Naive thymus-derived CD8-positive, alpha-beta T cell (primary cell): ENCODE results near the gene PADI1. TPM values are rescaled to one million over a fixed set of nuclear protein-coding genes. Genes with fewer than 3 reads are reported as not detected.

ENCODE experiments used
- ATAC-seq, 2 donors: fragments of 150-1000 bp; cut with Tn5 transposase in 1 of 2; sonication (Bioruptor Pico), chemical (Tn5 transposase) in 1 of 2; 1 replicate in 1 of 2; 2 replicates in 1 of 2; pipeline ENCODE4 v1.10.0; 2021; ENCODE audit warnings: mild to moderate bottlenecking in 2 of 2, moderate library complexity in 2 of 2
- POLR2A ChIA-PET: fragments of 350-600 bp; sonication (Branson Sonifier 250); formaldehyde crosslinking; loops from one replicate; lab custom pipeline; 2021; ENCODE audit warnings: antibody characterized with exemption; lab: Charles Lee
- DNase-seq, 10 donors: peaks; one replicate each; pipeline versions ENCODE4 v3.0.0 to v3.0.0-alpha.2; 2020 to 2022
- H3K27ac Mint-ChIP-seq, 10 donors: one replicate each; pipeline ENCODE4 v1.8.0; 2020 to 2022; ENCODE audit warnings: mild to moderate bottlenecking in 10 of 10, mixed read lengths in 10 of 10, moderate library complexity in 4 of 10, inconsistent platforms in 1 of 10
- H3K27me3 Mint-ChIP-seq, 5 donors: one replicate each; pipeline ENCODE4 v1.8.0; 2021 to 2022; ENCODE audit warnings: mixed read lengths in 5 of 5
- H3K36me3 Mint-ChIP-seq, 3 donors: one replicate each; pipeline ENCODE4 v1.8.0; 2020 to 2022; ENCODE audit warnings: mixed read lengths in 3 of 3, mild to moderate bottlenecking in 2 of 3, inconsistent platforms in 1 of 3
- H3K4me1 Mint-ChIP-seq, 4 donors: one replicate each; pipeline ENCODE4 v1.8.0; 2021 to 2022; ENCODE audit warnings: mixed read lengths in 4 of 4
- H3K4me3 Mint-ChIP-seq, 10 donors: one replicate each; pipeline ENCODE4 v1.8.0; 2020 to 2022; ENCODE audit warnings: mild to moderate bottlenecking in 10 of 10, mixed read lengths in 10 of 10, moderate library complexity in 6 of 10, inconsistent platforms in 1 of 10
- H3K9me3 Mint-ChIP-seq, 9 donors: one replicate each; pipeline ENCODE4 v1.8.0; 2020 to 2022; ENCODE audit warnings: mixed read lengths in 9 of 9, mild to moderate bottlenecking in 3 of 9, inconsistent platforms in 1 of 9, moderate library complexity in 1 of 9
- polyA plus RNA-seq, 3 donors: library from polyadenylated mRNA; unstranded; fragments of 300-500 nt; fragmentation: Illumina TruSeq; gene quantifications; one replicate each; pipeline ENCODE4 v1.2.3, GENCODE V29; 2021
- total RNA-seq, 8 experiments: library from RNA in 2 of 8; stranded (reverse) in 2 of 8; gene quantifications; one replicate each; pipeline ENCODE4 v1.2.3 and lab custom pipeline; 2021 to 2026

The PADI1 gene
- total and polyA plus RNA-seq, 5 experiments from 2014 or later = not detected

DNA sequence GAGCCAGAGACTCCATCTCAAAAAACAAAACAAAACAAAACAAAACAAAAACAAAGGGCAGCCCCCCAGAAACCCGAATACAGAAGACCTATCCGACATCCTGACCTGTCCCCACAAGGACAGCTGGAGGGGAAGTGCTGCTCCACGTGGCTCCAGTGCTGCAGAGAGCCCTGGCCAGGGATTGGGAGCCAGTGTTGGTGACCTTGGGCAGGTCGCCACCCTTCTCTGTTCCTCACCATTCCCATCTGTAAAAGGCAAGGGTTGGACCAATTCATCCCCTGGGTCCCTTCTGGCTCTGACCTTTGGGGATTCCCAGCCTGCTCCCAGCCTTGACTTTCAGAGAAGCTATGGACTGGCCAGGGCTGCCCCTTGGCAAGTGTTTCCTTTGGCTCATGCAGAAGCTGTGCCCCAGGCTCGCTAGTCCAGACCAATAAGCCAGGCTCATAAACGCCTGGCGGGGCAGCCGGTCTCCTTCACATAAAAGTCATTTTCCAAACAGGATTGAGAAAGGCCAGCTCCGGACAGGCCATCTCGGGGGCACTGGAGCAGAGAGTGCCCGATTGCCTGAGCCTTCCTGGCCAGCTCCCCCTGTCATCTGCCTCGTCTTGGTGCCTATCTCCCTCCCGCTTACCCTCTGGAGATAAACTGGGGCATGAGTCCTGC, 20.0 kb upstream of the PADI1 start:
- Mint-ChIP-seq H3K9me3 (peaks cover 0 to 16% (median 7%) of the 10 kb centered on the region in 9 donors), H3K27ac (no peak overlapping the region), H3K4me3 (no peak overlapping the region), H3K4me1 (peaks cover 8 to 52% (median 45%) of the 10 kb centered on the region in 4 donors), H3K36me3 (peaks cover 0 to 5% (median 0%) of the 10 kb centered on the region in 3 donors), H3K27me3 (peaks cover 0 to 9% (median 0%) of the 10 kb centered on the region in 5 donors)
- DNase-seq = peak in 1 of 10 donors; percentile 10
- POLR2A ChIA-PET = interaction anchor here (1.0 kb wide), 1 partner anchor 21 kb away, joined by 3 read pairs; the partner anchor contains the start of gene PADI1
- ATAC-seq = no peak

DNA sequence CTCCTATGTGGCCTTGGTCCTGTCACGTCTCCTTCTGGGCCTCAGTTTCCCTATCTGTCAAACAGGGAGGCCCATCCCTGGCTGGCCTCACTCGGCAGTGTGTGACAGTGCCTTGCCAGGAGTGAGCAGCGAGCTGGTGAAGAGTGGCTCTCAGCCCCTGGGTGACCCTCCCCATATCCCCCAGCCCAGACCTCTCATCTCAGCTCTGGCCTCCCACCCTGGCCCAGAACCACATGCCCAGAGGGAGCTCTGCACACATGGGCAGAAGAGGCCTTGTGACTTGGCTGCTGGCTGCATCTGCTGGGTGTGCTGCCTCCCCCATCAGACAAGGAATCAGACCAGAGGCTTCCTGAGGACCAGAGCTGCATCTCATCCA, 19.5 kb upstream of the PADI1 start:
- peak in 1 of 10 donors; percentile 8 for DNase-seq
- Mint-ChIP-seq H3K36me3 (peaks cover 0 to 5% (median 0%) of the 10 kb centered on the region in 3 donors), H3K27ac (peak overlapping the region in 1 of 10 donors; percentile 19), H3K9me3 (peaks cover 0 to 16% (median 7%) of the 10 kb centered on the region in 9 donors), H3K27me3 (peaks cover 0 to 9% (median 0%) of the 10 kb centered on the region in 5 donors), H3K4me1 (peaks cover 8 to 48% (median 39%) of the 10 kb centered on the region in 4 donors), H3K4me3 (peak overlapping the region in 1 of 10 donors; percentile 74)
- ATAC-seq = no peak
- POLR2A ChIA-PET = no interaction called here

DNA sequence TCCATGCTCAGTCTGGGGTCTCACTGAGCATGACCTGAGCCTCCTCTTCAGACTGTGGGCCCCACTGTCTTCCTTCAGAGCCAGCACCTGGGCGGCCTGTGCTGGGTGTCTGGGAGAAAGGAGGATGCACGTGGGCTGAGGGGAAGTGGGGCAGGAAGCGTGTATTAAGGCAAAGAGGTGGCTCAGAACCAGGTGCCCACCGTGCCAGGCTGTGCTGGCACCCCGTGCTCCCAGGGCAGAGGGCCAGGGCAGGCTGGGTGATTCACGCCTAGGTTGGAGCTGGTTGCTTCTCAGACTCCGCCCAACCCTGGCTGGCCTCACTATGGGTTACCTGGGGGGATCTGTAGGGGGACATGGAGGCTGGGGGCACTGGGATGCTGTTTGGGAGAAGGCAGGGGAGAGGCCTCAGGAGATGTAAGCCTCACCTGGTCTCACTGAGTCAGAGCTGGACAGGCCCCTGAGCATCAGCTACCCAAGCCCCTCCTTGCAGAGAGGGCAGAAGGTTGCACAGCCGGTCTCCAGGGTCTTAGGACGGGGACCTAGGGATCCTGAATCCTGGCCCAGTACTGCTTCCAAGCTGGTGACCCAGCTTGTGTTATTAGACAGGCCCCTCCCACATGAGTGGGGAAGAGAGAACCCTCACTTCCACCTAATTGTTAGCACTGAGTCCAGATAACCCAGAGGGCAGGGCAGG, 18.6 kb upstream of the PADI1 start:
- POLR2A ChIA-PET = interaction anchor here (0.9 kb wide), 1 partner anchor 25 kb away, joined by 3 read pairs; no protein-coding TSS in a partner anchor
- Mint-ChIP-seq H3K27me3 (peaks cover 0 to 5% (median 0%) of the 10 kb centered on the region in 5 donors), H3K27ac (peak overlapping the region in 3 of 10 donors; percentile 19 to 71 (median 67)), H3K36me3 (peaks cover 0 to 5% (median 0%) of the 10 kb centered on the region in 3 donors), H3K4me1 (peaks cover 6 to 39% (median 31%) of the 10 kb centered on the region in 4 donors), H3K9me3 (peaks cover 0 to 16% (median 7%) of the 10 kb centered on the region in 9 donors), H3K4me3 (peak overlapping the region in 5 of 10 donors; percentile 8 to 74 (median 38))
- DNase-seq (peak in 1 of 10 donors; percentile 8), ATAC-seq (peak in 1 of 2 donors; percentile 50)

DNA sequence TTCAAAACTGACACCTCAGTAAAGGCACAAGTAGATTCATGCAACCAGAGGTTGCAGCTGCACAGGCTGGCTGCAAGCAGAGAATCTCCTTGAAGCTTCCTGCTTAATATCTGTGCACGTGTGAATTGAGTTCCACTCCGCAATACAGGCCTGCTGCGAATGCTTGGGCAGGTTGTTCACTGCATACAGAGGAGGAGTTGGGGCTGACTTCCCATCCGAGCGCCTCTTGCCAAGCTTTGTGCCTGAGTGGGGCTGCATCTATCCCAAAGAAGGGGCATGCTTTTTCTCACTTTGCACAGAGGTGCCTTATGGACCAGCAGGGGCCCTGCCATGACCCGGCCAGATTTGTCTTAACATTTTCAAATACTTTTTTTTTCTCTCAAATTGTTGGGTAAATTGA, 17.9 kb upstream of the PADI1 start:
- DNase-seq (peak in 1 of 10 donors; percentile 3), ATAC-seq (no peak)
- Mint-ChIP-seq H3K4me1 (peaks cover 5 to 36% (median 25%) of the 10 kb centered on the region in 4 donors), H3K27ac (no peak overlapping the region), H3K9me3 (peaks cover 0 to 16% (median 7%) of the 10 kb centered on the region in 9 donors), H3K27me3 (peaks cover 2 to 9% (median 5%) of the 10 kb centered on the region in 5 donors), H3K36me3 (peaks cover 0 to 5% (median 3%) of the 10 kb centered on the region in 3 donors), H3K4me3 (peak overlapping the region in 4 of 10 donors; percentile 24 to 53 (median 41))
- POLR2A ChIA-PET = interaction anchor here (0.9 kb wide), 1 partner anchor 24 kb away, joined by 3 read pairs; no protein-coding TSS in a partner anchor

DNA sequence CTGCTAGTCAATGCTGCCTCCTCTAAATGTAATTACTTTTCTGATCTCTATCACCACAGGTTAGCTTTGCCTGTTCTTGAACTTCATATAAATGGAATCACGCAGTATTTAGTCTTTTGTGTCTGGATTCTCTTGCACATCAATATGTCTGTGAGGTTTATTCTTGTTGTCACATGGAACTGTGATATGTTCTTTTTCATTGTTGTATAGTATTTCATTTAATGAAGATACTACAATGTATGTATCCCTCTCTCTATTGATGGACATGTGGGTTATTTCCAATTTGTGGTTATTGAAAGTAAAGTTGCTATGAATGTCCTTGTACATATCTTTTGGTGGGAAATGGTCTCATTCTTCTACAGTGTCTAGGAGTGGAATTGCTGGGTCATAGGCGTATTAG, 16.7 kb upstream of the PADI1 start:
- DNase-seq (no peak), ATAC-seq (no peak)
- no peak overlapping the region for H3K4me3 Mint-ChIP-seq
- peaks cover 5 to 36% (median 22%) of the 10 kb centered on the region in 4 donors for H3K4me1 Mint-ChIP-seq
- H3K27me3 Mint-ChIP-seq = peaks cover under 1 to 15% (median 6%) of the 10 kb centered on the region in 5 donors
- POLR2A ChIA-PET = no interaction called here
- H3K27ac Mint-ChIP-seq = no peak overlapping the region
- peaks cover 0 to 5% (median 3%) of the 10 kb centered on the region in 3 donors for H3K36me3 Mint-ChIP-seq
- peaks cover 0 to 16% (median 7%) of the 10 kb centered on the region in 9 donors for H3K9me3 Mint-ChIP-seq

DNA sequence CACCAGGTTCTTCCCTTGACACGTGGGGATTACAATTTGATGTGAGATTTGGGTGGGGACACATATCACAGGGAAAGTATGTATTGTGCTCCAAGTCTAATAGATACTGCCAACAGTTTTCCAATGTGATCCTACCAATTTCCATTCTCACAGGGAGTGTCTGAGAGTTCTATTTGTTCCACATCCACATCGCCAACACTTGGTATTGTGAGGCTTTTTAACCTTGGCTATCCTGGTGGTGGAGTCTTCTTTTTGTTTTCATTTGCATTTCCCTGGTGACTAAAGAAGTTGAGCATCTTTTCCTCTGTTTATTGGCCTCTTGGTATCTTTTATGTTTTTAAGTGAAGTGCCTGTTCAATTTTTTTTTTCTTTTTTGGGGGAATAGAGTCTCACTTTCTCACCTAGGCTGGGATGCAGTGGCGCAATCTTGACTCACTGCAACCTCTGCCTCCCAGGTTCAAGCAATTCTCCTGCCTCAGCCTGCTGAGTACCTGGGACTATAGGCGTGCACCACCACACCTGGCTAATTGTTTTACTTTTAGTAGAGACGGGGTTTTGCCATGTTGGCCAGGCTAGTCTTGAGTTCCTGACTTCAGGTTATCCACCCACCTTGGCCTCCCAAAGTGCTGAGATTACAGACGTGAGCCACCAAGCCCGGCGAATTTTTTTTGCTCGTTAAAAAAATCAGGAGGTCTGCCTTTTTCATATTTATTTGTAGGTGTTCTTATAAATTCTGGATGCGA, 15.9 kb upstream of the PADI1 start:
- Mint-ChIP-seq H3K27me3 (peaks cover 0 to 24% (median 12%) of the 10 kb centered on the region in 5 donors), H3K27ac (no peak overlapping the region), H3K9me3 (peaks cover 0 to 16% (median 7%) of the 10 kb centered on the region in 9 donors), H3K36me3 (peaks cover 0 to 5% (median 3%) of the 10 kb centered on the region in 3 donors), H3K4me3 (no peak overlapping the region), H3K4me1 (peaks cover 5 to 33% (median 22%) of the 10 kb centered on the region in 4 donors)
- POLR2A ChIA-PET = no interaction called here
- ATAC-seq (no peak), DNase-seq (no peak)

DNA sequence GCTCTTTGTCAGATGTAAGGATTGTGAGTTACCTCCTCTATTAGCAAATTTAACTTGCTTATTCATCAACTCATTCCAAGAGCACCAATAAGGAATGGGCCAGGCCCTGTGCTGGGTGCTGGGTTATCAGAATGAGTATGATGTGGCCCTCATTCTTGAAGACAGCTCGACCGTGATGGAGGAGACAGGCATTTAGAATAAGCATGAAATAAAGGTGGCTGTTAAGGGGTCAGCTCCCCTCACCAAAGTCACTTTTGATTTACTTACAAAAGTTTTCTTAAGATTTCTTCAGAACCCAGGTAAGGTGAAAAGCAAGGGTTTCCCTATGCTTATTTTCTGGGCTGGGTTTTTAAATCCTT, 15.3 kb upstream of the PADI1 start:
- Mint-ChIP-seq H3K36me3 (peaks cover 0 to 5% (median 3%) of the 10 kb centered on the region in 3 donors), H3K27me3 (peaks cover 3 to 29% (median 18%) of the 10 kb centered on the region in 5 donors), H3K4me1 (peaks cover 8 to 31% (median 22%) of the 10 kb centered on the region in 4 donors), H3K27ac (no peak overlapping the region), H3K9me3 (peaks cover 0 to 16% (median 7%) of the 10 kb centered on the region in 9 donors), H3K4me3 (no peak overlapping the region)
- no peak for ATAC-seq
- DNase-seq = no peak
- POLR2A ChIA-PET = no interaction called here

DNA sequence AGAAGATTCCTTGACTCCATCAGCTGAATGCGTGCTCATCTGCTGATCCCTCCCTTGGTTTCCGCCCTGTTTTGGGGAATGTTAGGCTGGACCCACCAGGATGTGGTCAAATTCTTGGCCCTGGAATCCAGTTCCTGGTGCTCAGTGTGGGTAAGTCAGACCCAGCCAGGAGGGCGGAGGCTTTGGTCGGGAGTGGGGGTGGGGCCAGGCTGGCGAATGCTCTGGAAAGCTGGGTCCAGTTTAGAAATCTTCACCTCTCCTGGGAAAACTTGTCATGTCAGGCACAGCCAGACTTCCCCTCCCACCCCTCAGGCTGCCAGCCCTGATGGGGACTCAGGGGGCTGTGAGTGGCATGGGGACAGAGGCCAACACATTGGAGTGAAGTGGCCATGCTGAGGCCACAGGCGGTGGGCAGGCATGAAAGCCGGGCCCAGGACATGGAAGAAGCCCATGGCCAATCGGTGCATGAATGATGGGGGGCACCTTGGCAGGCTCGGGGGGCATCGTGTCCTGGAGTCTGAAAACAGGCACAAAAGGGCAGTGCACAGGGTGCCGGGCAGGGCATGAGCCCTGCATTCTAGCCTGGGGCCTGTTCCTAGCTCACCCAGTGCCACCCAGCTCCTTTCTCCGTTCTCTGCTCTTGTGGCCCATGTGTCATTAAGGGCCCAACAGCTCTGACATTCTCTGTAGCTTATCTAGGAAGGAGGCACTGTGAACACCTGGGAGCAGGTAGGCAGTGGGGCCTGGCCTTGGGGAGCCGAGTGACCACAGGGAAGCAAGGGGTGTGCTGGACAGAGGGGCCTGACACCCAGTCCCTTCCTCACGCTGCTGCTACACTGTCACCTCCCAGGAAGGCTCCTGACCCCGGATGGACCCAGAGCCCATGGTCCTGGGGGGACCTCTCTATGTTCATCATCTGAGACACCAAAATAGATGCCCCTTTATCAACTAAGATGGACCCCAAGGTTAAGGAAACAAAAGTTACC, 14.6 kb upstream of the PADI1 start:
- Mint-ChIP-seq H3K36me3 (peaks cover 0 to 5% (median 3%) of the 10 kb centered on the region in 3 donors), H3K4me1 (peaks cover 8 to 31% (median 21%) of the 10 kb centered on the region in 4 donors), H3K27me3 (peaks cover 3 to 33% (median 21%) of the 10 kb centered on the region in 5 donors), H3K27ac (no peak overlapping the region), H3K4me3 (no peak overlapping the region), H3K9me3 (peaks cover 0 to 16% (median 7%) of the 10 kb centered on the region in 9 donors)
- peak in 1 of 10 donors; percentile 14 for DNase-seq
- no peak for ATAC-seq
- POLR2A ChIA-PET = no interaction called here

DNA sequence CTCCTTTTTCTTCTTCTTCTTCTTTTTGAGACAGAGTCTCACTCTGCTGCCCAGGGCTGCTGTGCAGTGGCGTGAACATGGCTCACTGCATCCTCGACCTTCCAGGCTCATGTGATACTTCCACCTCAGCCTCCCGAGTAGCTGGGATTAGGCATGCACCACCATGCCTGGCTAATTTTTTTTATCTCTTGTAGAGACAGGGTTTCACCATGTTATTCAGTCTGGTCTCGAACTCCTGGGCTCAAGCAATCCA, 13.0 kb upstream of the PADI1 start:
- POLR2A ChIA-PET = no interaction called here
- Mint-ChIP-seq H3K4me1 (peaks cover 2 to 14% (median 7%) of the 10 kb centered on the region in 4 donors), H3K27me3 (peaks cover 3 to 43% (median 21%) of the 10 kb centered on the region in 5 donors), H3K4me3 (no peak overlapping the region), H3K36me3 (peaks cover 0 to 5% (median 3%) of the 10 kb centered on the region in 3 donors), H3K27ac (peak overlapping the region in 2 of 10 donors; percentile 10 to 69), H3K9me3 (peaks cover 0 to 16% (median 7%) of the 10 kb centered on the region in 9 donors)
- DNase-seq = no peak
- ATAC-seq = no peak

DNA sequence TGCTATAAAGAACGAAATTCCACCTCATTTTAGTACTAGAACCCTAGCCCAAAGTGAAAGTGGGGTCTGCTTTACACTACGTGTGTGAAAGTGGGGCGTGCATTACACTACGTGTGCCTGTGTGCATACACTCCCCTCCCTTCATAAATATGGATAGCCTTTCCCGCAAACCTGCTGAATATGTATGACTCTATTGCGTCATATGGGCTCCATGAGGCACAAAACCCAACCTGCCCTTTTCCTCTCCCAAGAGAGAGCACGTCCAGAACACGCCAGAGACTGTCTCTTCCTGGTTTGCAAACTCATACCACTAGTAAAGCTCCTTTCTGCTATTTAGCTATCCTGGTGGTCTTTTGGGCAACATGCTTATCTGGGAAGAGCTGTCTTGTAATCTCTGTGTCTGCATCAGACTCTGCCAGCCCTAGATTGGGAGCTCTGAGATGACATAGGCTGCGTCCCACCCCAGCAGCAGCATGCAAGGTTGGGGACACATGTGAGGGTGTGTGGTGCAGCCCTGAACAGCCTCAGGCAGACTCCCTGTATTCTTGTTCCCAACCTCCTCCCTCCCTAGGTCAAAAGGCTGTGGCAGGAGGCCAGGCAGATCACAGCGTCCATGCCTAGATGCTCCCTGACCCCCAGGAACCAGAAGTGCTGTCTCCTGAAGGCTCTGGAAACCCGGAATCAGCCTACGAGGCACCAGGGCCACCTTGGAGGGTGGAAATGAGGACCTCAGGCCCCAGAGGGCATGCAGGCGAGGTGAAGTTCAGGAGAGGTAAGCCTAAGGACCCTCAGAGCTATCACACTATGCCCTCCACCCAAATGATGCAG, 12.3 kb upstream of the PADI1 start:
- Mint-ChIP-seq H3K36me3 (peaks cover 0 to 5% (median 3%) of the 10 kb centered on the region in 3 donors), H3K4me3 (no peak overlapping the region), H3K9me3 (peaks cover 0 to 16% (median 7%) of the 10 kb centered on the region in 9 donors), H3K4me1 (peaks cover 0 to 8% (median 4%) of the 10 kb centered on the region in 4 donors), H3K27me3 (peaks cover 6 to 48% (median 21%) of the 10 kb centered on the region in 5 donors), H3K27ac (peak overlapping the region in 1 of 10 donors; percentile 69)
- ATAC-seq (no peak), DNase-seq (peak in 2 of 10 donors; percentile 10 to 27)
- POLR2A ChIA-PET = no interaction called here
